HG03039 (cell line): Measurements from ENCODE around the gene PACSIN3.

Source experiments
- ATAC-seq: cut with Tn5 transposase; IDR thresholded peaks from one replicate; pipeline ENCODE4 v1.9.1; 2021; ENCODE audit warnings: mild to moderate bottlenecking, moderate library complexity; ENCODE audit not compliant: unreplicated experiment

Gene PACSIN3

GRCh38 chr11:47177229-47177845, 8.9 kb downstream of the PACSIN3 start:
- ATAC-seq: peak; percentile 31

DNA sequence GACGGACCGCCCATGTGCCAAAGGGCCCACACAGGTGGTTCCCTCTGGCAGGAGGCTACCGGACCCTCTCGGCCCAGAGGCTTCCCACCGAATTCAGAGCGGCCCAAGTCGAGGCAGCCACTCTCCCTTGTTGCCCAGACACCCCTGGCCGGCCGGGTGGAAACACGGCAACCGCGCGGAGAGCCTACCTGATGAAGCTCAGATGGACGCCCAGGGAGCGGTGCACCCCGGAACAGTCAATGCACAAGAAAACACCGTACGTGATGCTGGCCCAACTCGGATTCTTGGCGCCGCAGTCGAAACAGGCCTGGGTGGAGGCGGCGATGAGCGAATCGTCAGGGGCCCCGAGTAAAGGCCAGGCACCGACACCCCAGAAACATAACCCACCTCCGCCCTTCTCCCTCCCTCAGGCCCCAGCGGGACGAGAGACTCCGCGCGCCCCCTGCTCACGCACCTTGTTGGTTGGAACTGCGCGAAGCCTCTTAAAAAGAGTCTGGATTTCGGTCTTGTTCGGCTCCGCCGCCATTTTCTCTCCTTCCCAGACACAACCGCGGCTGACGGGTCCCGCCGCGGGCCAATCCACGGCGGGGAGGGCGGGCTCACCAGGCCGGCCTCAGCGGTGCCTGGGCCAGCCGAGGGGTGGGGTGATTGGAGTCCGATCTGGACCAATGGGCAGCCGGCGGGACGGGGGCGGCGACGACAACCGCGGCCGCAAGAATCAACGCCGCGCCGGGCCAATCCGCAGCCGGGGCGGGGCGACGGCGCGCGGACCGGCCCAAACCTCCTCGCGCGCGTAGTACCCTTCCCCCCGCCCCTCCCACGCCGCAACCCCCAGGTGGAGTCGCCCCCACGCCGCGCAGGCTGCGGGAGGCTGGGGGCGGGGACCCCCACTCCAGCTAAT, 9.7 kb downstream of the PACSIN3 start, which contains the start of gene ARFGAP2:
Gene ARFGAP2 (minus strand): TSS at position 552 of the 901 bp plus-strand sequence. CDS start 26 bp downstream, at position 526.
- peak; percentile 91 for ATAC-seq

- ATAC-seq: no peak
Observed at GRCh38 chr11:47175746-47176327, 10.4 kb downstream of the PACSIN3 start.

- ATAC-seq: no peak
Observed at GRCh38 chr11:47172740-47173336, 13.4 kb downstream of the PACSIN3 start.

DNA sequence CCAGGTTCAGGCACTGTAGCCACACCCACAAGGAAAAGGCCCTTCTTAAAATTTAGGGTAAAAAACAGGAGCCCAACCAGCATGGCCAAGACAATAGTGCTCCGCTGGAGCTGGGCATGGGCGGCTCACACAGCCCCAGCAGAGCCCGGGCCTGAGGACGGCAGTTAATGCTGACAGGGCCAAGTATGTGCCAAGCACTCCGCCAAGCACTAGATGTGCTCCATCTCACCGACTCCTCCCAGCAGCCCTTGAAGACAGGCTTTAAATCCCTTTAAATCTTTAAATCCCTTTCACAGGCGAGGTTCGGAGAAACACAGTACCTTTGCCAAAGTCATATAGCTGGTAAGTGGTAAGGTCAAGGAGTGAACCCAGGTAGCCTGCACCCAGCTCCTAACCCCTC, 14.4 kb downstream of the PACSIN3 start:
- ATAC-seq: no peak

DNA sequence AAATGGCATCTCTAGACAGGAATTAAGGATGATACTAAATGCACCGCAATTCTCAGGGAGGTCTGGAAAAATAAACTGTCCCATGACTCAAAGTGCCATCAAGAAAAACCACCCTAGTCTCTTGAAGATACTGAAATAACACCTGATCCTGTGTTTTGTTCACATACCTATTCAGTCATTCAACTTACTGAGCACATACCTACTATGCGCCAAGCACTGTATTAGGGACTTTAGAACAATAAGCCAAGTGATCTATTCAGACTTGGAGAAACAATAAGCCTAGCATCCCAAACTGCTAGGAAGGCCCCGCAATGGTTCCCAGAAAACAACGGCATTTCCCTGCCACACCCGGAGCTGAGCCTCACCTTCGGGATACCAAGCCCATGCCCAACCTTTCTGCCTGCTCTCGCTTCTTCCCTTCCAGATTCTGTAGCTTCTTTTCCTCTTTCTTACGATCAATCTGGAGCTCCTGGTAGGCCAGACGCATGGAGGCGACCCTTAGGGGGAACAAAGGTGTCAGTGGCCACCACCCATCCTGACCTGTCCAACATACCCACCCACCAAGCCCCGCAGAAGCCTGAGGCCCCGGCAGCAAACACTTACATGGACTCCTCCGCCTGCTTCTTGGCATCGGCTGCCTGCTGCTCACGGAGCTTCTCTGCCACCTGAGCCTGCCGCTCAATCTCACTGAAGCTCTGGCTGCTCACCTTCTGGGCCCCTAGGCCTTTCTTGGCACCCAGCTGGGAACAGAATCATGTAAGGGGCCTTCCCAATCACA, 15.0 kb downstream of the PACSIN3 start:
- ATAC-seq: no peak

DNA sequence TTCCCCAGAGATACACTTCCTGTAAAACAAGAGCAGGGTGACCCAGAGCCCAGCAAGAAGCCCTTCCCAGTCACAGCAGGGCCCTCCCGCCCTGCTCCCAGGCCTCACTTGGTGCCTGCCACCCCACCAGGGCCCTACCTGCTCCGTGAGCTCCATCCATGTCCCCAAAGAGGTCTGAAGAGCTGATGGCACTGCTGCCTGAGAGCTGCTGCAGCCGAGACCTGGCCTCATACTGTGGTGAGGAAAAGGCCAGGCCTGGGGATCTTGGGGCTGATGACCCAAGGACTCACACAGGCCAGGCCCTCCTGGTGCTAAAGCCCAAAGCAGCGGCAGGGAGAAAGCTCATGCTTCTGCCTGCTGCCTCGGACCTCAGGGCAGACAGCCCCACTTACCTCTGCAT, 19.9 kb downstream of the PACSIN3 start:
- no peak for ATAC-seq

- no peak for ATAC-seq
Observed at GRCh38 chr11:47165253-47165840, 20.9 kb downstream of the PACSIN3 start.

GRCh38 chr11:47164321-47164720, 21.9 kb downstream of the PACSIN3 start:
- ATAC-seq: no peak

GRCh38 chr11:47163898-47164297, 22.3 kb downstream of the PACSIN3 start:
- ATAC-seq: no peak

DNA sequence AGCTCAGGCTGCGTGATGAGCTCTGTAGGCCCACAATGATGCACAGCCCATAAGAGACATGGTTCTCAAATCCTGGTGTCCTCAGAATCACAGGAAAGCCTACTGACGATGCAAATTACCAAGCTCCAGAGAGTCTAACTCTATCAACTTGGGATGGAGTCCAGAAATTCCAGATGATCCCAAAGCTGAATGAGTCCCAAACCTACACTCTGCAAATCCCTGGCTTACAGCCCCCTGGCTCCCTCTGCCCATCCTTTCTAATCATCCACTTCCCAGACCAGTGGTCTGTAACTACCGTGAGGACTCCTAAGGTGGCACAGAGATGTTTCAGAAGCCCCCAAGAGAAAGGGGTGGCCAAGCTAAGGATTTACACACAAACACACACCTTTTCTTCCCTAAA, 23.0 kb downstream of the PACSIN3 start:
- ATAC-seq: no peak

GRCh38 chr11:47162426-47162825, 23.8 kb downstream of the PACSIN3 start:
- ATAC-seq: no peak

DNA sequence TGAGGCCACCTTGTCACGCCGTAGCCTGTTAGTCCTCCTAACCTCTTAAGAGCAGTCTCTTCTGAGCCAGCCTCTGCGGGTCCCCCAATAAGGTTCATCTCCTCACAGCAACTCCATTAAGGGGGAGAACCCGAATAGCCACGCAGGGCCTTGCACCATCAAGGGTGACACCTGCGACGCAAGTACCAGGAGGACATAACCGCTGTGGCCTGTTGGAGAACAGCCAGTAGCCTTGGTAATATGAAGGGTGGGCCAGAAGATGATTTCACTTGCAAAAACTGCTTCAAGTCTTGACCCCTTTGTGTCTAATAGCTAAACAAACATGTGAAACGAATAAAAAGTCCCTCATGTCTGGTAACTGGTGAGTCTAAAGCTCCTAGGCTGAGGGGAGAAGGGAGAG, 24.3 kb downstream of the PACSIN3 start:
- no peak for ATAC-seq

GRCh38 chr11:47161134-47161854, 24.9 kb downstream of the PACSIN3 start:
- ATAC-seq: no peak

DNA sequence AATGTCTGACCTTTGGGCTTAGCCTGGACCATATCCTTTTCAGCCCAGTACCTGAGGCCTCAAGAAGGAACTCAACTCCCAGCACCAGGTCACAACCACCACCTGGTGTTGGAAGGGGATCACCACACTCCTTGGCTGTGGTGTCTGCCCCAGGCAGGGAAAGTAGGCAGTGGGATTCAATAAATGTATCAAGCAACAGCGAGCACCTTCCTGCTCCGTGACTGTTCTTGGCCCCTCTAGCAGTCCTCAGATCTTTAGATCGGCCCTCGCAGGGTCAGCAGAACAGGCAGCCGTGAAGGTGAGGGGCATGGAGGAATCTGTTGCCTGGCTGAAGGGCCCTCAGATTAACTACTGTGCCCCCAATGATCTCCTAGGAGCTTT, 25.5 kb downstream of the PACSIN3 start:
- ATAC-seq: no peak

DNA sequence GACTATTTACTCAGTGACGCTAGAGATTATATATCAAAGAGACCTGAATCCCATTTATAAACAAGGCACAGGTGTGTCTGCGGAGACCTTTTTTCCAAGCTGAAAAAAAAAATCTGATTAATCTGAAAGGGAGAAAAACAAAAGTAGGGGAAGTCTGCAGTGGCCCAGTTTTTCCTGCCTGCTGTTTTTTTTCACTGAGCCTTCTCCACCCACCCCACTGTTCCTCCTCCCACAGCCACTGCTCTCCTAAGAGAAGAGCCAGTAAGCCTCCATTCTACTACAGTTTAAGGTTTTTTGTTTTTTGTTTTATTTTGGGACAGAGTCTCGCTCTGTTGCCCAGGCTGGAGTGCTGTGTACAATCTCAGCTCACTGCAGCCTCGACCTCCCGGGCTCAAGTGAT, 28.0 kb downstream of the PACSIN3 start:
- no peak for ATAC-seq

- ATAC-seq: no peak
Observed at GRCh38 chr11:47157805-47158204, 28.4 kb downstream of the PACSIN3 start.

DNA sequence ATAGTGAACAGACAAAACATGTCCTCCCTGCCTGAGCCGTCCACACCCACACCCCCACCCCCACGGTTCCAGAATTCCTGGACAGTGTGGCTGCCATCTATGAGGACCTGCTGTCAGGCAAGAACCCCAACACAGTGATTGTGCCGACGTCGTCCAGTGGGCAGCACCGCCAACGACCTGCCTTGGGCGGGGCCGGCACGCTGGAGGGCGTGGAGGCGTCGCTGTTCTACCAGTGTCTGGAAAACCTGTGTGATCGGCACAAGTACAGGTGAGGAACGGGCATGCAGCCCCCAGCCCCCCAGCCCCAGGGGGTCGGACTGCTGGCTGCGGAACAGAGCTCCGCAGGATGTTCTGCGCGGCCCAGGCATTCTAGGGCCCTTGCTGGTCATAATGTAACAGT, 29.3 kb downstream of the PACSIN3 start:
- ATAC-seq: no peak

- ATAC-seq: no peak
Observed at GRCh38 chr11:47156333-47156732, 29.9 kb downstream of the PACSIN3 start.

GRCh38 chr11:47155879-47156278, 30.4 kb downstream of the PACSIN3 start:
- ATAC-seq: no peak
